GM21619 (cell line): ENCODE results near the gene LLGL1.

ENCODE experiments used
- ATAC-seq: cut with Tn5 transposase; IDR thresholded peaks from one replicate; pipeline ENCODE4 v1.9.1; 2021; ENCODE audit not compliant: unreplicated experiment

Gene LLGL1

DNA sequence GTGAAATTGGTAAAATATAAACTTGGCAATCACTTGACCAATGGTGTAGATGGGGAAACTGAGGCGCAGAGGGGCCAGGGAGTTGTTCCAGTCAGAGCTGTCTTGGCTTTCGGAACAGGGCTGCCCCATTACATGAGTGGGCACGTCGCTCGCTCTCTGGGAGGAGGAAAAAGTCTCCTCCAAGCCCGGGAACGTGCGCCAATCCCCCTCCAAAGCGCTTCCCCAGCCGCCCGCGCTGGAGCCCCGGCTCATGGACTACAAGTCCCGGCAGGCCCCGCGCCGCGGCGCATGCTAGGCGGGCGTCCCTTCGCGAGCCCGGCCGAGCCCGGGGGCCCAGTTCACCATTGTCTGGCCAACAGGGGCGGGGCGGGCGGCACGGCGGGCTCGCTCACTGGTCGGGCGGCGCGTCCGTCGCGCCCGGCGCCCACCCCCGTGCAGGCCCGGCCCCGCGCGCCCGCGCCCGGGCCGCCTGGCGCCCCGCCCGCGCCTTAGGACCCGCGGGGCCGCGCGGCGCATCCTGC, at the start of gene LLGL1:
TSS of gene LLGL1 (plus strand) at position 515 of the 521 bp plus-strand sequence. CDS start 48 bp downstream, outside the sequence.
- peak; percentile 71 for ATAC-seq

- no peak for ATAC-seq
These were observed 49.3 kb upstream of the LLGL1 start for GRCh38 chr17:18176176-18176575.

DNA sequence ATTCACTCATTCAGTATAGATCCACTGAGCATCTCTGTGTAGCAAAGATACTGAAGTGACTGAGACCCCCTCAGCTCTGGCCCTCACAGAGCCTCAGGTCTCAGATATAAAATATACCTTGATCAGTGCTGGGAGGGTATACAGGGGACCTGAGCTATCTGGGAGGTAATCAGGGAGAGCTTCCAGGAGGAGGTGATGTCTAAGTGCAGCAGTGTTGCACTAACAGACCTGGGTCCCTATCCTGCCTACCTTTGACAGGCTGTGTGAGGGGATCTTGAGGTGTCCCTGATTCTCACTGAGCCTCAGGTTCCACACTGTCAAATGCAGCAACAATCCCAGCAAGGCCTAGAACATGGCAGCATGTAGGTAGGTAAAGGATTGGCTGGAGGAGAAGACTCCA, 48.3 kb upstream of the LLGL1 start:
- no peak for ATAC-seq

DNA sequence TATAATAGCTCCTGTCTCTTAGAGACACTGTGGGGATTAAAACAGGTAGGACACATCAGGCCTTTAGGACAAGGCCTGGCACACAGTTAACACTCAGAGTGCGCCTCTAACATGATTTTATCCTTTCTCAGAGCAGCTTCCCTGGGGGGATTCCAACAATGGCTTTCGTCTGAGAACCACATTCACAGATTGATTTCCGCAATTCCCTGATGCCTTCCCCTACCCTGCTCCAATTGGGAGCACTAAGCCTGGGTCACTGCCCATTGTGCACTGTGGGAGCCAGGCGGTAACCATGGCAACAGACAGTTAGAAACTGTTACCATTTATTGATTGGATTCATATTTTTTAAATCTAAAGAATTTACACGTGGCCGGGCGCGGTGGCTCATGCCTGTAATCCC, 47.7 kb upstream of the LLGL1 start:
- no peak for ATAC-seq

GRCh38 chr17:18179196-18179595, 46.2 kb upstream of the LLGL1 start:
- ATAC-seq: no peak

GRCh38 chr17:18179804-18180203, 45.6 kb upstream of the LLGL1 start:
- ATAC-seq: no peak

DNA sequence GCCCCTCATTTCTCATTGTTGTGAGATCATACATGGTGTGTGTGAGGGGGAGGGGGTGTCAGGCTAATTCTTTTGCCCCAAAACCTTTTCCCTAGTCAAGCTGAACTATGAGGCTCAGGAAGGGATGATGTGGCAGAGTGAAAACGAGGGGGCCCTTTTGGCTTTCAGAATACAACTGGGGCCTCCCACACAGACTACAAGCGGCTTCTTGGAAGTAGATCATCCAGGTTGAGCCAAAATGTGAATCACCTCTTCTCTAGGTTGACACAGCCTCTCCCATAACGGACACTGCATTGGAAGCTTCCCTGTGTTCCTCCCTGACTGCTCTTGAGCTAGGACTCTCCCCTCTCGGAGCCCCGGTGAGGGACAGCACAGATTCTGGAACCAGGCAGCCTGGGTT, 44.1 kb upstream of the LLGL1 start:
- ATAC-seq: no peak

DNA sequence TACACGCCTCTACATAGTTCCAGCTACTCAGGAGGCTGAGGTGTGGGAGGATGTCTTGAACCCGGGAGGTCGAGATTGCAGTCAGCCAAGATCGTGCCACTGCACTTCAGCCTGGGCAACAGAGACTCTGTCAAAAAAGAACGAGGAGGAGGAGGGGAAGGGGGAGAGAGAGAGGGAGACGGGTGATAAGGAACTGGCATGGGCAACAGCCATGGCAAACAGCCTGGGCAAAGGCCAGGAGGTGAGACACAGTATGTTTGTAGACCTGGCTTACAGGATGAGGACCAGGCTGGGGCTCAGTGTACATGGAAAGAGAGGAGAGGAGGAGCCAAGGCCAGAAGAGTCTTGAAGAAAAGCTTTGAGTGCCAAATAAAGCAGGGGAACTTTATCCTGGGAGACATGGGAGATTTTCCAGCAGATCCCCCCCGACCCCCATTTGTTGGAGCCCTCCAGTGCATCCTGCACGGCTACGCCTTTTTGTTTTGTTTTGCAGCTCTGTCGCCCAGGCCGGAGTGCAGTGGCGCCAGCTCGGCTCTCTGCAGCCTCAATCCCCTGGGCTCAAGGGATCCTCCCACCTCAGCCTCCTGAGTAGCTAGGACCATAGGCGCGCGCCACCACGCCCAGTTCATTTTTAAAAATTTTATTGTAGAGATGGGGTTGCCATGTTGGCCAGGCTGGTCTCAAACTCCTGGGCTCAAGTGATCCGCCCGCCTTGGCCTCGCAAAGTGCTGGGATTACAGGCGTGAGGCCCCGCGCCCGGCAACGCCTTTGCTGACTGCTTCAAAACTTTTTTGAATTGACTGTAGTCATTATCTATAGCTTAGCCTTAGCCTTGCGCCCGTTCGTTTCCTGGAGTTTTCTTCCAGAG, 43.1 kb upstream of the LLGL1 start:
- ATAC-seq: no peak

DNA sequence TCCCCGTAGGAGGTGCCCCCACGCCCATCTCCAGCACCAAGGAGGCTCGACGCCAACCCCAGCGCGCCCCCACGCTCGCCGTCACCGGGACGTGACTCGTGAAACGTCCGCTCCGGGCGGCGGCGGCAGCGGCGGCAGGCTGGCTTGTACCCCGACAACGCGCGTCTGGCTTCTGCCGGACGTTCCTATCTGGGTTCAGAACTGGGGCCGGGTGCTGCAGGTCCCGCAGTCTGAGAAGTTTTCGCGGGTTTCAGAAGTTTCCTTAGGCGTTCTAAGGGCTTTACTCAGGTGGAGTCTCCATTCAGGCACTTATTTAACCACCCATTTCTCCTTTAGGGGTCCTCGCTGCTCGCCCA, 42.5 kb upstream of the LLGL1 start:
- ATAC-seq: peak; percentile 31

DNA sequence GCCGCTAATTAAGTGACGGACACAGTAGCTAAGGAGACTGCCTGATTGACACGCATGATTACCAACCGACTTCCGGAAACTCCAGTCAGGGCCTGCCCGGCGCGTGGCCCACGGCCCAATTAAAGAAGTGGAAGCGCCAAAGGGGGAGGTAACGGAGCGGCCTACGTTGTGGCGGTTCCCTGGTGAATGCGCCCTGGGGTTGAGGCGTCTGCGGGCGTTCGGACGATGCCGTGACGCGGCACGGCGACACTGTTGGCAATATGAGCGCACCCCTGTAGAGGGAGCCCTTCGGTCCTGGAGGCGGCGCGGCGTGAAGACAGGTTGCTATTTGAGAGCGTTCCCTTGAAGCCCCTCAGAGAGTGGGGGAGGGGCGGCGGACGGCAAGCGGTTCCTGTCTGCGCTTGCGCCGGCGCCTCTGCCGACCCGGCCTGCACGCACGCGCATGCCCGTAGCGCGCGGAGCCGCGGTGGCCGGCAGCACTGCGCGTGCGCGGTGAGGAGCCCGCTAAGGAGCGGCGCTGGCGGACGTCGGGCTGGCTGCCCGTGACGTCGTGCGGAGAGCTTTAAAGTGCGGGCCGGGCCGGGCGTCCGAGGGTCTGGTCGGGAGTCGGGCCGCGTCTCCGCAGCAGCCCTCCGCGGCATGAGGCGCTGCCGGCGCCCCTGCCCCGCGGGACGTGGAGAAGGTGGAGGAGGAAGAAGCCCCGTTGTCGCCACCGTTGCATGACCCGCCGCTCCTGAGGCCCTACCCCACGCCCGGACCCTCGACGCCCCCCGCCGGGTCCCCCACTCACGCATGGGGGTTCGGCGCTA, 41.9 kb upstream of the LLGL1 start, which contains the start of gene ALKBH5:
TSS of gene ALKBH5 (plus strand) at position 495 of the 809 bp plus-strand sequence. CDS start 416 bp downstream, outside the sequence.
- peak; percentile 78 for ATAC-seq

DNA sequence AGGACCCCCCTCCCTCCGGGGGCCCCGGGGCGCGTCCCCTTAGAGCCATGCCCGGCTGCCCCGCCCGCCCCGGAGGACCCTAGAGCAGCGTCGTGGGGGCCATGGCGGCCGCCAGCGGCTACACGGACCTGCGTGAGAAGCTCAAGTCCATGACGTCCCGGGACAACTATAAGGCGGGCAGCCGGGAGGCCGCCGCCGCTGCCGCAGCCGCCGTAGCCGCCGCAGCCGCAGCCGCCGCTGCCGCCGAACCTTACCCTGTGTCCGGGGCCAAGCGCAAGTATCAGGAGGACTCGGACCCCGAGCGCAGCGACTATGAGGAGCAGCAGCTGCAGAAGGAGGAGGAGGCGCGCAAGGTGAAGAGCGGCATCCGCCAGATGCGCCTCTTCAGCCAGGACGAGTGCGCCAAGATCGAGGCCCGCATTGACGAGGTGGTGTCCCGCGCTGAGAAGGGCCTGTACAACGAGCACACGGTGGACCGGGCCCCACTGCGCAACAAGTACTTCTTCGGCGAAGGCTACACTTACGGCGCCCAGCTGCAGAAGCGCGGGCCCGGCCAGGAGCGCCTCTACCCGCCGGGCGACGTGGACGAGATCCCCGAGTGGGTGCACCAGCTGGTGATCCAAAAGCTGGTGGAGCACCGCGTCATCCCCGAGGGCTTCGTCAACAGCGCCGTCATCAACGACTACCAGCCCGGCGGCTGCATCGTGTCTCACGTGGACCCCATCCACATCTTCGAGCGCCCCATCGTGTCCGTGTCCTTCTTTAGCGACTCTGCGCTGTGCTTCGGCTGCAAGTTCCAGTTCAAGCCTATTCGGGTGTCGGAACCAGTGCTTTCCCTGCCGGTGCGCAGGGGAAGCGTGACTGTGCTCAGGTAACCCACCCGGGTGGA, 41.0 kb upstream of the LLGL1 start:
- ATAC-seq: peak; percentile 9

DNA sequence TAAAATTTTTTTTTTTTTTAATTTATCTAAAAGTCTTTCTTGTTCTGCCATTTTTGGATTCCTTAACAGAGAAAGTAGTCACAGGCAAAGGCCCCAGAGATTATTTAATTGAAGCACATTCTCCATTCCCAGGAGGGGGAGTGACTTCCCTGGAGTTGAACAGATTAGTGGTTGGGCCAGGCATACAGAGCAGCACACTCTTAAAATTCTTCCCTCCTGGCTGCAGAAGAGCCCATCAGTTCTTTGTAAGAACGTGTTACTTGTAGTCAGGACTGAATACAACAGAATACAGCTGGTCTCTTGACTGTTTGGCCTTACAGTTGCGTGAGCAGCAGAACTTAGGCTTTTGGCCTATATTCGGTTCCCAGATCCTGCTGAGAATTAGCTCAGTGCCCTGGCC, 40.0 kb upstream of the LLGL1 start:
- ATAC-seq: no peak

GRCh38 chr17:18185832-18186626, 39.4 kb upstream of the LLGL1 start:
- no peak for ATAC-seq

DNA sequence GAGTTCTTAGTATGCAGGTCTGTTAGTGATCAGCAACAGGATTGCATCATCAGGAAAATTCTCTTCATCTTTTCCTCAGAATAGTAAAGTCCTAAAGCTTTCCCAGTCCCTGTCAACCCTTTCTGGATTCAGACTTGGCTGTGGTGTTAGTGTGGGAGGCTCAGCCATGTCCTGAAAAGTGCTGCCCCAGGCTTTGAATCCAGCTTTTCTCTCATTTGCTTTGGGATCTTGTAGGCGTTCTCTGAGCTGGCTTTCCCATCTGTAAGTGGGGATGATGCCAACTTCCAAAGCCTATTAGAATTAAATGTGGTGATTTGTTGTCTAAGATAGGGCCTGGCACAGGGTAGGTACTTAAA, 38.8 kb upstream of the LLGL1 start:
- no peak for ATAC-seq

- no peak for ATAC-seq
These were observed 38.2 kb upstream of the LLGL1 start for GRCh38 chr17:18187226-18187625.

DNA sequence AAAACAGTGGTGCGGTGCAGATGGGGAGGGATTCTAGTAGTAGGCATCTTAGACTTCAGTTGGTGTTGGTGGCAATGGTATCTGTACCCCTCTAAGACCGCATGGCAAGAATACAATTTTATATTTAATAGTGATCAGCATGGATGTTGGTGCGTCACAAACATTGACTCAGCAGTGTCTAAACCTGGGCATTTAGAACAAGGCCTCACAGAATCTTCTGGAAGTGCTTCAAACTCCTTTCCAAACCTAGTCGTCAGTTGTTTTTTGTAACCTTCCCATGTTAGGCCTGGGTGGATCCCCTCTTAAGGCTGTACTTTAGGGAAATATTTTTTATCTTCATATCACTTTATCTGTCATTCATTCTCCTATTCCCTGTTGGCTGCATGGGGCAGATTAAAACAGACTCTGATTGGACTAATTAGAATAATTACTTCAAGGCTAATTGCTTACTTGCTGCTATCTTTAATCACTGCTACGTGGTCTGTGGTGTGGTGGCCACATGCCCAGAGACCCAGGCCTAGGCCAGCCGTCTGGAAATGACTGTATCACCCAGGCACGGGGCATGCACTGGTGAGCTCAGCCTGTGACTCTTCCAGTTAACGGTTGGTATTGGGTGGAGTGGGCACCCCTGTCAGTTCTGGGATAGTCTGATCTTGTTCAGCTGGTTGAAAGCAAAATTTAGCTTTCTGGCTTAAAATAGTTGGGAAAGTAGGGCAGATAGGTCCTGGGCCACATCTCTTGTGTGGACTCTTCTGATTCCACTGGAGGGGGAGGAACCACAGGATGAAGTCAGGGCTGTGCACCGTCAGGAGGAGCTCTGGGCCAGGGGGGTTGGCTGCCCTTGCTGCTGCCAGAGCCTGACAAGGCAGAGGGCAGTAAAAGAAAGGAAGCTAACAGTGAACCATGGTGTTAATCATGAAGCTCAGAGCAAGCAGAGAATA, 37.3 kb upstream of the LLGL1 start:
- ATAC-seq: no peak

- no peak for ATAC-seq
These were observed 34.7 kb upstream of the LLGL1 start for GRCh38 chr17:18190628-18191235.

GRCh38 chr17:18191236-18191667, 34.2 kb upstream of the LLGL1 start:
- no peak for ATAC-seq
